Measurements from ENCODE around the gene ART4.

Gene ART4

DNA sequence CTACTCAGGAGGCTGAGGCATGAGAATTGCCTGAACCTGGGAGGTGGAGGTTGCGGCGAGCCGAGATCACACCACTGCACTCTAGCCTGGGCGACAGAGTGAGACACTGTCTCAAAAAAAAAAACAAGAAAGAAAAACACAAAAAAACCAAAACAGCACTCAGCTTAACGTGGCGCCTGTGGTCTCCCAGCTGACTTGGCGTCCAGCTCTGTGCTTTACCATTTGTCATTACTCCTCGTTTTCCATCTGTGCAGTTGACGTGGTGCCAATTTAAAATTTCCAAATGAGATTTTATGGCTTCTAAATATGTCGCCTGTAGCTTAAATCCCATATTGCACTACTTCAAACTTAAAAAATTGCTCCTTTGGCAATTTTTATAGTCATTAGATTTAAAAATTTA lies 40.4 kb upstream of the ART4 start:
- TF ChIP-seq, protein P1, sequence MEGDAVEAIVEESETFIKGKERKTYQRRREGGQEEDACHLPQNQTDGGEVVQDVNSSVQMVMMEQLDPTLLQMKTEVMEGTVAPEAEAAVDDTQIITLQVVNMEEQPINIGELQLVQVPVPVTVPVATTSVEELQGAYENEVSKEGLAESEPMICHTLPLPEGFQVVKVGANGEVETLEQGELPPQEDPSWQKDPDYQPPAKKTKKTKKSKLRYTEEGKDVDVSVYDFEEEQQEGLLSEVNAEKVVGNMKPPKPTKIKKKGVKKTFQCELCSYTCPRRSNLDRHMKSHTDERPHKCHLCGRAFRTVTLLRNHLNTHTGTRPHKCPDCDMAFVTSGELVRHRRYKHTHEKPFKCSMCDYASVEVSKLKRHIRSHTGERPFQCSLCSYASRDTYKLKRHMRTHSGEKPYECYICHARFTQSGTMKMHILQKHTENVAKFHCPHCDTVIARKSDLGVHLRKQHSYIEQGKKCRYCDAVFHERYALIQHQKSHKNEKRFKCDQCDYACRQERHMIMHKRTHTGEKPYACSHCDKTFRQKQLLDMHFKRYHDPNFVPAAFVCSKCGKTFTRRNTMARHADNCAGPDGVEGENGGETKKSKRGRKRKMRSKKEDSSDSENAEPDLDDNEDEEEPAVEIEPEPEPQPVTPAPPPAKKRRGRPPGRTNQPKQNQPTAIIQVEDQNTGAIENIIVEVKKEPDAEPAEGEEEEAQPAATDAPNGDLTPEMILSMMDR (IDR thresholded peaks at IDR 0.05) = no peak
- H3K27ac ChIP-seq = peak overlapping the region; percentile 82 to 88
- no peak for DNase-seq (ENCODE audit: low spot score)
- H3K4me3 ChIP-seq = peak overlapping the region; percentile 61

DNA sequence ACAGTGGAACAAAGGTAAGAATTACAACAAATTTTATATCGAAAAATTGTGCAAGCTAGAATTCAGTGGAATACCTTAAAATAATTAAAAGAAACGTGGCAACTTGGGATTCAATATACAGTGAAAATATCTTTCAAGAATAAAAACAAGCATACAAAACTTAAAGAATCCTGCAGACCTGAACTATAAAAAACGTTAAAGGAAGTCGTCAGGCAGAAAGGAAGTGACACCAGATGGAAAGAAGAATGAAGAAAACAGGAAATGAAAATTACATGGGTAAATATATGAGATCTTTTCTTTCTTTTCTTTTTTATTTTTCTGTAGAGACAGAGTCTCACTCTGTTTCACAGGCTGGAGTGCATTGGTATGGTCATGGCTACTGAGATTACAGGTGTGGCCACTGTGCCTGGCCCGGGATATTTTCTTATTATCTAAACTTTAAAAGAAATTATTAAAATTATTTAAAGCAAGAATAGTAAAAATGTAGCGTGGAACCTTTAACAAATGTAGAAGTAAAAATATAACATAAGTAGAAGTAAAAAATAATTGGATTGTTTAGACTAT lies 37.6 kb upstream of the ART4 start:
- TF ChIP-seq, protein P1 (IDR thresholded peaks at IDR 0.05) = no peak
- Histone ChIP-seq H3K27ac (peak overlapping the region in 1 of 2 donors; percentile 39), H3K4me3 (peak overlapping the region; percentile 61)
- DNase-seq (ENCODE audit: low spot score) = no peak

DNA sequence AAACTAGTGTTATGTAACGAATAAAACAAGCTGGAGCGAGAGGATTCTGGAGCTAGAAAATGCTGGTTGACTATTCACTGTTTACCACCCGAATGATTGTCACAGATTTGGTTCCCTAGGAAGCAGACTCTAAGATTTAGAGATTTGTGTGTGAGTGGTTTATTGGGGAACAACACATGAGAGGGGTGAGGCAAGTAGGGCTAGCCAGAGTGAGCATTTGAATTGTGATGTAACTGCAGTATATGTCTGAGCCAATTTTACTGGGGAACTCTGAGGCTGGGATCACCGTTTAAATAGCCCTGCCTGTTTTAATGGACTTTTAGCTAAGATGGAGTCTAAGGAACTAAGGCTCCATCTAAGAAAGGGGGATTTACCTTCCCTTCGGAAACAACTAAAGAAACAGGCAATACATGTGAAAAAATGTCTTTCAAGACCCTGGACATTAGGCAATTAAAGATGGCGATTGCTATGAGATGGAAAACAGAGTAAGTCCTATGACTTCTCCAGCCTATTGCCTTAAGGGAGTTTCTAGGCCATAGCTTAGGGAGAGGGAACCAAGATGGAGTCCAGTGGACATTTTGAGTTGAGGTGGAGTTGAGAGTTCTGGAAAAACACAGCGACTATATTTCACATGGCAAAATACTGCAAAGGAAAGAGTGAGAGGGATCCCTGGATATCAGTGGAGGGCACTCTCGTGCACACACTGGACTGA lies 36.1 kb upstream of the ART4 start:
- no peak for DNase-seq (ENCODE audit: low spot score)
- peak overlapping the region; percentile 23 to 51 for H3K27ac ChIP-seq
- TF ChIP-seq, protein P1 (IDR thresholded peaks at IDR 0.05) = no peak
- H3K4me3 ChIP-seq = peak overlapping the region; percentile 31

DNA sequence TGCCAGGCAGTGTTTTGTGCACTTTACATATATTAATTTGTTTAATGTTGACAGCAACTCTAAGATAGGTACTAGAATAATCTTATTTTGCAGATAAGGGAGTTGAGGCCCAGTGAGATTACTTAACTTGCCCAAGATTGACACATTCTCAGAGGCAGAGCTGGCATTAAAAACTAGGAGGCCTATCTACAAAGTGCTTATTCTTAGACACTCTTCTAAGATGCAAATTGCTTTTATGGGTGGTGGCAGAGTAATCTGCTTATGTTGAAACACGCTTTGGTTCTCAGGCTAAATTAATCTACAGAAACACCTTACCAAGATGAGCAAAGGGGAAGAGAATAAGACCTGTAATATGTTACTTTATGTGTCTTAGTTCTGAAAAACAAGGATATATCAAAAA lies 35.2 kb upstream of the ART4 start:
- TF ChIP-seq, protein P1 (IDR thresholded peaks at IDR 0.05) = no peak
- no peak overlapping the region for H3K4me3 ChIP-seq
- peak overlapping the region in 1 of 2 donors; percentile 4 for H3K27ac ChIP-seq
- no peak for DNase-seq (ENCODE audit: low spot score)

DNA sequence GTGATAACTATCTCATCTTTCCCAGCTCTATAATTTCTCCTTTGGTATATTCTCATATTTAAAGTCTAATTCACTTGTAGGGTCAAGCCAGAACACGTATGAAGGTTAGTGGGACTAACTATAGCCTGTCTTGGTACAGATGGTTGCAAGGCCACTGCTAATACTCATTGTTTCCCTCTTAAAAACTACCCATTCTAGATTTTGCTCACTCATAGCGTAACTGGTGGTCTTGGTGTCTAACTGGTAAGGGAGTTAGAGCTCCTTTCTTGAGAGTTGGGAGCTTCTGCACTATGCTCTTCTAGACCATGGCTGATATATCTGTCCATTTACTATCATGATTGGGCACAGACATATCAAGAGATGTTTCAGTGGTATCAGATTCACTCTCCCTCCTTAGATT lies 33.5 kb upstream of the ART4 start:
- H3K4me3 ChIP-seq = no peak overlapping the region
- TF ChIP-seq, protein P1 (IDR thresholded peaks at IDR 0.05) = no peak
- no peak for DNase-seq (ENCODE audit: low spot score)
- no peak overlapping the region for H3K27ac ChIP-seq

DNA sequence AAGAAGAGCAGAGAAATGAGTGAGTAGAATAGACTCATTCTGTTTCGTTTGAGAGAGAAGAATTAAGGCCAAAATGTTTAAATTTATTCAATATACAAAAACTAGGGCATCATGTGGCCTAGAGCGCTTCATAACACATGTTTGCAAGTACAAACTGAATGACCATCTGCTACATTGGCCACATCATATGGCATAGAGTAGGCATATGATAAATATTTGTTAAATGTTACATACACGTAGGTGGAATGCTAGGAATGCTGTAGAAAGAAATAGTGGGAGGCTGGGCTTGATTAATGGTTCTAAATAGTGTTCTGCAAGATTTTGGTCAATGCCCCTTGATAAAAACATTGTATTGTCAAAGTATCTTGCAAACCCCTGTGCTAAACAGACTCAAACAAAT lies 31.6 kb upstream of the ART4 start:
- DNase-seq (ENCODE audit: low spot score) = no peak
- Histone ChIP-seq H3K4me3 (no peak overlapping the region), H3K27ac (no peak overlapping the region)
- TF ChIP-seq, protein P1 (IDR thresholded peaks at IDR 0.05) = no peak

Data from coronary artery (tissue), 2 donors.